SJCRH30 (cell line): ENCODE data around the gene S100A12. TPM values are rescaled to one million over a fixed set of nuclear protein-coding genes. Genes with fewer than 3 reads are reported as not detected.

Experiments used
- DNase-seq, 2 experiments: peaks; one replicate each; pipeline ENCODE4 v3.0.0-alpha.2; 2015 to 2020
- H3K27ac ChIP-seq: fragments of 250-450 bp; sonication (Bioruptor Pico); 2 replicates; pipeline ENCODE4 v1.5.1; 2020; ENCODE audit warnings: mild to moderate bottlenecking, moderate library complexity
- H3K27me3 ChIP-seq: fragments of 250-450 bp; sonication (Bioruptor Pico); 2 replicates; pipeline ENCODE4 v1.5.1; 2020; ENCODE audit warnings: mild to moderate bottlenecking, moderate library complexity
- H3K36me3 ChIP-seq: fragments of 250-450 bp; sonication (Bioruptor Pico); 2 replicates; pipeline ENCODE4 v1.5.1; 2020; ENCODE audit warnings: mild to moderate bottlenecking, moderate library complexity
- H3K4me1 ChIP-seq: fragments of 250-450 bp; sonication (Bioruptor Pico); 2 replicates; pipeline ENCODE4 v1.5.1; 2020; ENCODE audit warnings: mild to moderate bottlenecking, moderate library complexity
- H3K4me3 ChIP-seq: fragments of 250-450 bp; sonication (Bioruptor Pico); 2 replicates; pipeline ENCODE4 v1.5.1; 2020; ENCODE audit warnings: mild to moderate bottlenecking, moderate library complexity
- H3K9me3 ChIP-seq: fragments of 250-450 bp; sonication (Bioruptor Pico); replicated peaks from 2 replicates; pipeline ENCODE4 v1.5.1; 2020; ENCODE audit warnings: mild to moderate bottlenecking, moderate library complexity
- total RNA-seq: library from RNA; depleted of rRNA; stranded (reverse); fragments of >200 nt; shearing (Covaris generic); gene quantifications from 2 replicates; pipeline ENCODE4 v1.2.3, GENCODE V29; 2014

Gene S100A12
- total RNA-seq, 1 experiment from 2014 or later, result not detected

- Histone ChIP-seq H3K36me3 (no peaks in the 10 kb centered on the region), H3K27me3 (0 out of 2 replicates have a peak, but pooled peaks cover 6% of the 10 kb centered on the region), H3K27ac (no peak overlapping the region), H3K4me1 (no peaks in the 10 kb centered on the region), H3K4me3 (no peak overlapping the region), H3K9me3 (no peaks in the 10 kb centered on the region)
- no peak for DNase-seq
Observed at GRCh38 chr1:153402226-153402625, 26.8 kb upstream of the S100A12 start.

- H3K27me3 ChIP-seq, result 0 out of 2 replicates have a peak, but pooled peaks cover 6% of the 10 kb centered on the region
Observed at GRCh38 chr1:153401461-153401860, 26.0 kb upstream of the S100A12 start.

GRCh38 chr1:153400244-153400643 is 24.8 kb upstream of the S100A12 start:
- Histone ChIP-seq H3K4me1 (no peaks in the 10 kb centered on the region), H3K27me3 (peaks cover 6% of the 10 kb centered on the region; the same call in 1 of the 2 replicates), H3K4me3 (no peak overlapping the region), H3K27ac (no peak overlapping the region), H3K9me3 (no peaks in the 10 kb centered on the region), H3K36me3 (no peaks in the 10 kb centered on the region)
- peak in 1 of 2 experiments; percentile 6 for DNase-seq

More at GRCh38 chr1:153401461-153401860, 26.0 kb upstream of the S100A12 start:
- Histone ChIP-seq H3K9me3 (no peaks in the 10 kb centered on the region), H3K4me1 (no peaks in the 10 kb centered on the region), H3K27ac (no peak overlapping the region), H3K36me3 (no peaks in the 10 kb centered on the region), H3K4me3 (no peak overlapping the region)
- no peak for DNase-seq

GRCh38 chr1:153399401-153400055 is 24.1 kb upstream of the S100A12 start:
- Histone ChIP-seq H3K4me1 (no peaks in the 10 kb centered on the region), H3K9me3 (no peaks in the 10 kb centered on the region), H3K27ac (no peak overlapping the region), H3K4me3 (no peak overlapping the region), H3K36me3 (no peaks in the 10 kb centered on the region), H3K27me3 (peaks cover 6% of the 10 kb centered on the region; the same call in 1 of the 2 replicates)
- no peak for DNase-seq

- H3K4me1 ChIP-seq, result no peaks in the 10 kb centered on the region
- peaks cover 6% of the 10 kb centered on the region; the same call in 1 of the 2 replicates for H3K27me3 ChIP-seq
- no peak overlapping the region for H3K4me3 ChIP-seq
- no peak for DNase-seq
- no peaks in the 10 kb centered on the region for H3K9me3 ChIP-seq
- no peak overlapping the region for H3K27ac ChIP-seq
- H3K36me3 ChIP-seq, result no peaks in the 10 kb centered on the region
Observed at GRCh38 chr1:153397924-153398651, 22.7 kb upstream of the S100A12 start.

GRCh38 chr1:153397051-153397923 is 21.9 kb upstream of the S100A12 start:
- no peak for DNase-seq
- H3K4me1 ChIP-seq, result no peaks in the 10 kb centered on the region
- no peak overlapping the region for H3K27ac ChIP-seq
- H3K9me3 ChIP-seq, result no peaks in the 10 kb centered on the region
- H3K36me3 ChIP-seq, result no peaks in the 10 kb centered on the region
- H3K27me3 ChIP-seq, result peaks cover 6% of the 10 kb centered on the region; the same call in 1 of the 2 replicates
- H3K4me3 ChIP-seq, result no peak overlapping the region

GRCh38 chr1:153396461-153396860 is 21.0 kb upstream of the S100A12 start:
- Histone ChIP-seq H3K4me1 (no peaks in the 10 kb centered on the region), H3K27me3 (peaks cover 3% of the 10 kb centered on the region; the same call in 1 of the 2 replicates), H3K27ac (no peak overlapping the region), H3K9me3 (no peaks in the 10 kb centered on the region), H3K36me3 (no peaks in the 10 kb centered on the region), H3K4me3 (no peak overlapping the region)
- no peak for DNase-seq

- H3K27me3 ChIP-seq, result peaks cover 3% of the 10 kb centered on the region; the same call in 1 of the 2 replicates
- H3K36me3 ChIP-seq, result no peaks in the 10 kb centered on the region
- H3K27ac ChIP-seq, result no peak overlapping the region
- no peaks in the 10 kb centered on the region for H3K4me1 ChIP-seq
- DNase-seq, result no peak
- H3K9me3 ChIP-seq, result no peaks in the 10 kb centered on the region
- no peak overlapping the region for H3K4me3 ChIP-seq
Observed at GRCh38 chr1:153395776-153396175, 20.4 kb upstream of the S100A12 start.

GRCh38 chr1:153395136-153395685 is 19.8 kb upstream of the S100A12 start:
- H3K36me3 ChIP-seq, result no peaks in the 10 kb centered on the region
- H3K4me1 ChIP-seq, result no peaks in the 10 kb centered on the region
- no peaks in the 10 kb centered on the region for H3K9me3 ChIP-seq
- DNase-seq, result no peak
- H3K4me3 ChIP-seq, result no peak overlapping the region
- H3K27ac ChIP-seq, result no peak overlapping the region
- H3K27me3 ChIP-seq, result peaks cover 3% of the 10 kb centered on the region; the same call in 1 of the 2 replicates

GRCh38 chr1:153394391-153394790 is 19.0 kb upstream of the S100A12 start:
- Histone ChIP-seq H3K36me3 (no peaks in the 10 kb centered on the region), H3K27ac (no peak overlapping the region), H3K9me3 (no peaks in the 10 kb centered on the region), H3K4me1 (no peaks in the 10 kb centered on the region), H3K27me3 (peaks cover 3% of the 10 kb centered on the region; the same call in 1 of the 2 replicates), H3K4me3 (no peak overlapping the region)
- no peak for DNase-seq

GRCh38 chr1:153393926-153394325 is 18.5 kb upstream of the S100A12 start:
- Histone ChIP-seq H3K4me3 (no peak overlapping the region), H3K36me3 (no peaks in the 10 kb centered on the region), H3K9me3 (no peaks in the 10 kb centered on the region), H3K27ac (no peak overlapping the region), H3K4me1 (no peaks in the 10 kb centered on the region), H3K27me3 (peaks cover 3% of the 10 kb centered on the region; the same call in 1 of the 2 replicates)
- no peak for DNase-seq

- no peak for DNase-seq
- Histone ChIP-seq H3K36me3 (no peaks in the 10 kb centered on the region), H3K9me3 (no peaks in the 10 kb centered on the region), H3K27ac (no peak overlapping the region), H3K4me3 (no peak overlapping the region), H3K27me3 (peaks cover 2% of the 10 kb centered on the region; the same call in 1 of the 2 replicates), H3K4me1 (no peaks in the 10 kb centered on the region)
Observed at GRCh38 chr1:153392822-153393221, 17.4 kb upstream of the S100A12 start.

GRCh38 chr1:153392258-153392657 is 16.8 kb upstream of the S100A12 start:
- no peaks in the 10 kb centered on the region; the same call in 1 of the 2 replicates for H3K27me3 ChIP-seq
- no peak for DNase-seq
- H3K36me3 ChIP-seq, result no peaks in the 10 kb centered on the region

GRCh38 chr1:153390938-153391710 is 15.7 kb upstream of the S100A12 start, which contains the start of gene S100A8:
S100A8 (minus strand) TSS chr1:153391073; CDS start chr1:153390535, 538 bp downstream.
- Histone ChIP-seq H3K9me3 (no peaks in the 10 kb centered on the region), H3K27me3 (no peaks in the 10 kb centered on the region; the same call in 1 of the 2 replicates), H3K4me1 (no peaks in the 10 kb centered on the region), H3K36me3 (no peaks in the 10 kb centered on the region), H3K4me3 (no peak within 1 kb of the TSS), H3K27ac (no peak within 1 kb of the TSS)
- DNase-seq, result peak in 1 of 2 experiments; percentile 6

More at GRCh38 chr1:153392258-153392657, 16.8 kb upstream of the S100A12 start:
- no peaks in the 10 kb centered on the region for H3K4me1 ChIP-seq
- H3K4me3 ChIP-seq, result no peak overlapping the region
- H3K9me3 ChIP-seq, result no peaks in the 10 kb centered on the region
- no peak overlapping the region for H3K27ac ChIP-seq
